ENCODE measurements around the gene RPAIN. TPM values are rescaled to one million over a fixed set of nuclear protein-coding genes. Genes with fewer than 3 reads are reported as not detected.

The RPAIN gene
- total and polyA plus RNA-seq, 10 of the 15 experiments (the other 5 are each of a cell fraction or from before 2014, with no cell fraction given) = 45.8 to 109 (median 70.5) TPM

GRCh38 chr17:5391678-5392077, 28.3 kb upstream of the RPAIN start (continued):
- TF ChIP-seq, protein P1, sequence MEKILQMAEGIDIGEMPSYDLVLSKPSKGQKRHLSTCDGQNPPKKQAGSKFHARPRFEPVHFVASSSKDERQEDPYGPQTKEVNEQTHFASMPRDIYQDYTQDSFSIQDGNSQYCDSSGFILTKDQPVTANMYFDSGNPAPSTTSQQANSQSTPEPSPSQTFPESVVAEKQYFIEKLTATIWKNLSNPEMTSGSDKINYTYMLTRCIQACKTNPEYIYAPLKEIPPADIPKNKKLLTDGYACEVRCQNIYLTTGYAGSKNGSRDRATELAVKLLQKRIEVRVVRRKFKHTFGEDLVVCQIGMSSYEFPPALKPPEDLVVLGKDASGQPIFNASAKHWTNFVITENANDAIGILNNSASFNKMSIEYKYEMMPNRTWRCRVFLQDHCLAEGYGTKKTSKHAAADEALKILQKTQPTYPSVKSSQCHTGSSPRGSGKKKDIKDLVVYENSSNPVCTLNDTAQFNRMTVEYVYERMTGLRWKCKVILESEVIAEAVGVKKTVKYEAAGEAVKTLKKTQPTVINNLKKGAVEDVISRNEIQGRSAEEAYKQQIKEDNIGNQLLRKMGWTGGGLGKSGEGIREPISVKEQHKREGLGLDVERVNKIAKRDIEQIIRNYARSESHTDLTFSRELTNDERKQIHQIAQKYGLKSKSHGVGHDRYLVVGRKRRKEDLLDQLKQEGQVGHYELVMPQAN (conservative IDR thresholded peaks at IDR 0.05) = no peak
- TF ChIP-seq NBN (IDR thresholded peaks at IDR 0.05) (no peak), DPF2 (IDR thresholded peaks at IDR 0.05) (no peak), ZBTB33 (IDR thresholded peaks at IDR 0.05) (no peak), JUND (IDR thresholded peaks at IDR 0.05; ENCODE audit: low read depth, low read length) (no peak), PBX3 (IDR thresholded peaks at IDR 0.05; ENCODE audit: insufficient replicate concordance, low read depth, low read length) (no peak), RFX5 (IDR thresholded peaks at IDR 0.05; ENCODE audit: low read depth, low read length) (no peak), SPI1 (IDR thresholded peaks at IDR 0.05; ENCODE audit: borderline replicate concordance, insufficient read depth, low read depth, low read length) (no peak), PML (IDR thresholded peaks at IDR 0.05; ENCODE audit: low read length) (no peak), ZNF274 (IDR thresholded peaks at IDR 0.05; ENCODE audit: insufficient read depth, insufficient read length) (no peak)
- TF ChIP-seq, protein P2, sequence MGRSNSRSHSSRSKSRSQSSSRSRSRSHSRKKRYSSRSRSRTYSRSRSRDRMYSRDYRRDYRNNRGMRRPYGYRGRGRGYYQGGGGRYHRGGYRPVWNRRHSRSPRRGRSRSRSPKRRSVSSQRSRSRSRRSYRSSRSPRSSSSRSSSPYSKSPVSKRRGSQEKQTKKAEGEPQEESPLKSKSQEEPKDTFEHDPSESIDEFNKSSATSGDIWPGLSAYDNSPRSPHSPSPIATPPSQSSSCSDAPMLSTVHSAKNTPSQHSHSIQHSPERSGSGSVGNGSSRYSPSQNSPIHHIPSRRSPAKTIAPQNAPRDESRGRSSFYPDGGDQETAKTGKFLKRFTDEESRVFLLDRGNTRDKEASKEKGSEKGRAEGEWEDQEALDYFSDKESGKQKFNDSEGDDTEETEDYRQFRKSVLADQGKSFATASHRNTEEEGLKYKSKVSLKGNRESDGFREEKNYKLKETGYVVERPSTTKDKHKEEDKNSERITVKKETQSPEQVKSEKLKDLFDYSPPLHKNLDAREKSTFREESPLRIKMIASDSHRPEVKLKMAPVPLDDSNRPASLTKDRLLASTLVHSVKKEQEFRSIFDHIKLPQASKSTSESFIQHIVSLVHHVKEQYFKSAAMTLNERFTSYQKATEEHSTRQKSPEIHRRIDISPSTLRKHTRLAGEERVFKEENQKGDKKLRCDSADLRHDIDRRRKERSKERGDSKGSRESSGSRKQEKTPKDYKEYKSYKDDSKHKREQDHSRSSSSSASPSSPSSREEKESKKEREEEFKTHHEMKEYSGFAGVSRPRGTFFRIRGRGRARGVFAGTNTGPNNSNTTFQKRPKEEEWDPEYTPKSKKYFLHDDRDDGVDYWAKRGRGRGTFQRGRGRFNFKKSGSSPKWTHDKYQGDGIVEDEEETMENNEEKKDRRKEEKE (IDR thresholded peaks at IDR 0.05) = no peak
